Endothelial cell (in vitro differentiated cells): ENCODE measurements around the gene FUZ. TPM values are rescaled to one million over a fixed set of nuclear protein-coding genes. Genes with fewer than 3 reads are reported as not detected.
A peak's percentile ranks its signal among the peaks of the same experiment; 100 is the strongest.

Experiments
- DNase-seq: peaks from one replicate; pipeline ENCODE4 v3.0.0; 2021; ENCODE audit warnings: low spot score
- H3K27ac Mint-ChIP-seq: one replicate; pipeline ENCODE4 v1.8.0; 2021; ENCODE audit warnings: mixed read lengths, inconsistent platforms; ENCODE audit not compliant: unreplicated experiment
- H3K27me3 Mint-ChIP-seq: one replicate; pipeline ENCODE4 v1.8.0; 2021; ENCODE audit warnings: mild to moderate bottlenecking, moderate library complexity, mixed read lengths, inconsistent platforms; ENCODE audit not compliant: unreplicated experiment
- H3K36me3 Mint-ChIP-seq: one replicate; pipeline ENCODE4 v1.8.0; 2021; ENCODE audit warnings: mild to moderate bottlenecking, low read depth, mixed read lengths, inconsistent platforms; ENCODE audit not compliant: unreplicated experiment
- H3K4me1 Mint-ChIP-seq: one replicate; pipeline ENCODE4 v1.8.0; 2021; ENCODE audit warnings: mild to moderate bottlenecking, mixed read lengths, inconsistent platforms; ENCODE audit not compliant: unreplicated experiment
- H3K4me3 Mint-ChIP-seq: one replicate; pipeline ENCODE4 v1.8.0; 2021; ENCODE audit warnings: mild to moderate bottlenecking, mixed read lengths, inconsistent platforms; ENCODE audit not compliant: unreplicated experiment
- H3K9me3 Mint-ChIP-seq: one replicate; pipeline ENCODE4 v1.8.0; 2021; ENCODE audit warnings: mixed read lengths, inconsistent platforms; ENCODE audit not compliant: unreplicated experiment
- CTCF ChIP-seq: fragments of 200-600 bp; sonication (generic); IDR thresholded peaks from one replicate; pipeline ENCODE4 v1.5.0; 2021; ENCODE audit warnings: antibody characterized with exemption; ENCODE audit not compliant: unreplicated experiment
- total RNA-seq: library from RNA; stranded (reverse); fragmentation: NEBNext Ultra II Directional; extraction: Animal tissue kit (Norgen Biotek cat#: 25700); gene quantifications from one replicate; pipeline ENCODE4 v1.2.1, GENCODE V29; 2021; ENCODE audit not compliant: unreplicated experiment

Gene FUZ
- total RNA-seq, 1 donor from 2014 or later: 15.6 TPM

GRCh38 chr19:49792829-49793560 lies 20.1 kb downstream of the FUZ start:
- TF ChIP-seq CTCF: no peak
- Mint-ChIP-seq H3K27ac (peak overlapping the region; percentile 48), H3K4me3 (no peak overlapping the region), H3K9me3 (no peaks in the 10 kb centered on the region), H3K27me3 (peaks cover 13% of the 10 kb centered on the region), H3K36me3 (peaks cover 39% of the 10 kb centered on the region), H3K4me1 (no peaks in the 10 kb centered on the region)
- no peak for DNase-seq

GRCh38 chr19:49791776-49792445 lies 21.2 kb downstream of the FUZ start:
- Mint-ChIP-seq H3K27me3 (peaks cover 13% of the 10 kb centered on the region), H3K4me3 (no peak overlapping the region), H3K9me3 (no peaks in the 10 kb centered on the region), H3K36me3 (peaks cover 39% of the 10 kb centered on the region), H3K27ac (no peak overlapping the region), H3K4me1 (no peaks in the 10 kb centered on the region)
- DNase-seq: no peak
- TF ChIP-seq CTCF: no peak

GRCh38 chr19:49790866-49791265 lies 22.2 kb downstream of the FUZ start:
- DNase-seq: no peak
- peaks cover 11% of the 10 kb centered on the region for H3K27me3 Mint-ChIP-seq
- H3K4me1 Mint-ChIP-seq: no peaks in the 10 kb centered on the region
- H3K36me3 Mint-ChIP-seq: peaks cover 38% of the 10 kb centered on the region
- TF ChIP-seq CTCF: no peak
- H3K9me3 Mint-ChIP-seq: no peaks in the 10 kb centered on the region
- no peak overlapping the region for H3K4me3 Mint-ChIP-seq
- H3K27ac Mint-ChIP-seq: no peak overlapping the region

- Mint-ChIP-seq H3K27me3 (peaks cover 10% of the 10 kb centered on the region), H3K27ac (peak overlapping the region; percentile 45), H3K4me3 (peak overlapping the region; percentile 66), H3K36me3 (peaks cover 41% of the 10 kb centered on the region), H3K9me3 (no peaks in the 10 kb centered on the region), H3K4me1 (no peaks in the 10 kb centered on the region)
- no peak for DNase-seq
- TF ChIP-seq CTCF: no peak
These were observed 24.2 kb downstream of the FUZ start for GRCh38 chr19:49788857-49789256.

GRCh38 chr19:49787746-49788145 lies 25.3 kb downstream of the FUZ start:
- no peak for DNase-seq
- H3K36me3 Mint-ChIP-seq: peaks cover 48% of the 10 kb centered on the region
- H3K4me1 Mint-ChIP-seq: no peaks in the 10 kb centered on the region
- TF ChIP-seq CTCF: no peak
- no peaks in the 10 kb centered on the region for H3K9me3 Mint-ChIP-seq
- no peak overlapping the region for H3K4me3 Mint-ChIP-seq
- H3K27ac Mint-ChIP-seq: no peak overlapping the region
- H3K27me3 Mint-ChIP-seq: peaks cover 12% of the 10 kb centered on the region
